Activated CD4-positive, alpha-beta T cell treated with anti-CD3 and anti-CD28 coated beads for 24 hours (primary cell): ENCODE results near the gene NRTN.
"Not testable (repeated sequence)": the region's sequence is repeated elsewhere in the genome, so short reads cannot be mapped to it uniquely, and the experiment has no call there.

ENCODE experiments used
- DNase-seq, 2 donors: peaks; one replicate each; pipeline ENCODE4 v3.0.0-alpha.2; 2020; ENCODE audit warnings: low read depth in 2 of 2

NRTN gene

GRCh38 chr19:5804516-5805461 lies at the start of gene NRTN:
Gene NRTN, plus strand, starts transcription at chr19:5805067. Its CDS starts 19,099 bp downstream, at chr19:5824166.
- DNase-seq: no peak

- DNase-seq: no peak
Observed at GRCh38 chr19:5762608-5763217, 42.2 kb upstream of the NRTN start.

GRCh38 chr19:5765220-5765619 lies 39.6 kb upstream of the NRTN start:
- DNase-seq: no peak

GRCh38 chr19:5767949-5768348 lies 36.9 kb upstream of the NRTN start:
- no peak for DNase-seq

GRCh38 chr19:5772416-5772815 lies 32.5 kb upstream of the NRTN start:
- DNase-seq: no peak

- DNase-seq: no peak
Observed at GRCh38 chr19:5773276-5773675, 31.6 kb upstream of the NRTN start.

- DNase-seq: no peak
Observed at GRCh38 chr19:5774921-5775320, 29.9 kb upstream of the NRTN start.

GRCh38 chr19:5775668-5776309 lies 29.1 kb upstream of the NRTN start:
- DNase-seq: no peak

GRCh38 chr19:5778402-5778801 lies 26.5 kb upstream of the NRTN start:
- DNase-seq: no peak

- not testable (repeated sequence) for DNase-seq
Observed at GRCh38 chr19:5780916-5781315, 24.0 kb upstream of the NRTN start.

- DNase-seq: no peak
Observed at GRCh38 chr19:5782322-5782721, 22.5 kb upstream of the NRTN start.

- no peak for DNase-seq
Observed at GRCh38 chr19:5782945-5783919, 21.6 kb upstream of the NRTN start.

- DNase-seq: no peak
Observed at GRCh38 chr19:5784581-5785147, 20.2 kb upstream of the NRTN start, which contains the start of gene PRR22. Gene PRR22, minus strand, starts transcription at chr19:5784746. Its CDS starts 86 bp downstream, at chr19:5784660.

- no peak for DNase-seq
Observed at GRCh38 chr19:5785423-5785822, 19.4 kb upstream of the NRTN start.

GRCh38 chr19:5786593-5787408 lies 18.1 kb upstream of the NRTN start:
- DNase-seq: no peak

GRCh38 chr19:5787409-5788182 lies 17.3 kb upstream of the NRTN start:
- no peak for DNase-seq

GRCh38 chr19:5788422-5788821 lies 16.4 kb upstream of the NRTN start:
- DNase-seq: no peak

GRCh38 chr19:5789351-5789761 lies 15.5 kb upstream of the NRTN start:
- DNase-seq: no peak

- DNase-seq: no peak
Observed at GRCh38 chr19:5789886-5790558, 14.8 kb upstream of the NRTN start.
